Measurements from ENCODE around the gene GIGYF2.
"Not testable (repeated sequence)": the region's sequence is repeated elsewhere in the genome, so short reads cannot be mapped to it uniquely, and the experiment has no call there.

- TF ChIP-seq POLR2AphosphoS5 (IDR thresholded peaks at IDR 0.05; ENCODE audit: low read depth, low read length); CTCF (IDR thresholded peaks at IDR 0.05); REST (IDR thresholded peaks at IDR 0.05; ENCODE audit: insufficient read depth in 1 of 2, low read depth in 2 of 2, low read length in 1 of 2); TCF7L2 (IDR thresholded peaks at IDR 0.05; ENCODE audit: low read depth, low read length); SIN3A (IDR thresholded peaks at IDR 0.05; ENCODE audit: borderline replicate concordance, insufficient read depth, low read depth, low read length): not testable (repeated sequence)
Observed at GRCh38 chr2:232691117-232691516, 6.0 kb upstream of the GIGYF2 start.
